Activated CD4-positive, alpha-beta T cell treated with anti-CD3 and anti-CD28 coated beads, Interleukin-2, amount 10 ng/mL, durations not matched to agents 24 days and 14 days (primary cell): ENCODE measurements around the gene ART3. TPM values are rescaled to one million over a fixed set of nuclear protein-coding genes. Genes with fewer than 3 reads are reported as not detected.

Experiments used
- DNase-seq: peaks from one replicate; pipeline ENCODE4 v3.0.0; 2022
- H3K27ac Mint-ChIP-seq: one replicate; pipeline ENCODE4 v1.8.0; 2022; ENCODE audit warnings: mild to moderate bottlenecking, mixed read lengths
- H3K27me3 Mint-ChIP-seq: one replicate; pipeline ENCODE4 v1.8.0; 2022; ENCODE audit warnings: mixed read lengths
- H3K36me3 Mint-ChIP-seq: one replicate; pipeline ENCODE4 v1.8.0; 2022; ENCODE audit warnings: low read depth, mild to moderate bottlenecking, mixed read lengths
- H3K4me1 Mint-ChIP-seq: one replicate; pipeline ENCODE4 v1.8.0; 2021; ENCODE audit warnings: mixed read lengths
- H3K4me3 Mint-ChIP-seq: one replicate; pipeline ENCODE4 v1.8.0; 2022; ENCODE audit warnings: mild to moderate bottlenecking, moderate library complexity, mixed read lengths
- H3K9me3 Mint-ChIP-seq: one replicate; pipeline ENCODE4 v1.8.0; 2021; ENCODE audit warnings: mixed read lengths
- intact Hi-C: fragments of 100-400 bp; cut with micrococcal nuclease; formaldehyde crosslinking; loops from one replicate; pipeline ENCODE4 v1.15.1; 2023
- total RNA-seq: library from RNA; stranded (reverse); gene quantifications from 2 replicates; pipeline ENCODE4 v1.2.3, GENCODE V29; 2022

Gene ART3
- total RNA-seq, 1 donor from 2014 or later = not detected

DNA sequence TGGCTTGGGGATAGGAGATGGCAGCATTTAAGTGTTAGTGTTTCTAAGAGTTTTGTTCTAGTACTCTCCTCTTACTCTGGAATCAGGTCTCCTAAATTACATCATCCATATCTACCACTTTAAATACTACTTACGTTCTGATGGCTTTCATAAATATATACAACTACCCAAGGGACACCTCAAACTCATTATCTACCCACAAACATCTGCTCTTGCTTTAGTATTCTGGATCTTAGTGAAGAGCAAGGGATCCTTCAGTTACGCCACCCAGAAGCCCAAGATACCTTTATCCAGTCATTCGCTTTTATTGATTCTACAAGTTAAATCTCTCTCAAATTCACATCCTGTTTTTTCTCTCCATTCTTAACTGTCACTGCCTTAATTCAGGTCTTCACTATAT lies 66.7 kb downstream of the ART3 start:
- peaks cover 57% of the 10 kb centered on the region for H3K36me3 Mint-ChIP-seq
- H3K27ac Mint-ChIP-seq = no peak overlapping the region
- no peak for DNase-seq

DNA sequence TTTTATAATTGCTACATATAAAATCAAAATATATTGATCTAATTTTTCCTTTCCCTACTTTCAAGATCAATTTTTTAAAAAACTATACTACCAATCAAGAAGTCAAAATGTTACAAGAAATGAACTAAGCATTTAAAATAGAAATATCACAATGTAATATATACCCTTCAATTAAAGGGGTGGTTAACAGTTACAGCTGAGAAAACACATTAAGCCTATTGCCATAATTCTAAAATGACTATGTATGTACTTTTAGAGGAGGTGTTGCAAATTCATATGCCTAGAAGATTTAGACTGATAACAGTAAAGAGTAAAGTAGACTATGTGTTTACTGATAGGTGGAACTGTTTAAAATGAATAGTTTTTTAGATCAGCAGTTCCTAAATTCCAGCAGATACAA lies 70.0 kb downstream of the ART3 start:
- intact Hi-C loops = no loop called here
- Mint-ChIP-seq H3K4me3 (no peak overlapping the region), H3K4me1 (peaks cover 33% of the 10 kb centered on the region), H3K9me3 (no peaks in the 10 kb centered on the region), H3K27ac (no peak overlapping the region), H3K36me3 (peaks cover 41% of the 10 kb centered on the region), H3K27me3 (no peaks in the 10 kb centered on the region)
- no peak for DNase-seq

More for the DNA sequence above, 66.7 kb downstream of the ART3 start:
- H3K27me3 Mint-ChIP-seq = no peaks in the 10 kb centered on the region
- intact Hi-C loops = no loop called here
- peaks cover 19% of the 10 kb centered on the region for H3K4me1 Mint-ChIP-seq
- H3K4me3 Mint-ChIP-seq = no peak overlapping the region
- no peaks in the 10 kb centered on the region for H3K9me3 Mint-ChIP-seq

- H3K4me1 Mint-ChIP-seq = peaks cover 32% of the 10 kb centered on the region
- H3K9me3 Mint-ChIP-seq = no peaks in the 10 kb centered on the region
- peak; percentile 86 for DNase-seq
- peak overlapping the region; percentile 92 for H3K27ac Mint-ChIP-seq
- peak overlapping the region; percentile 95 for H3K4me3 Mint-ChIP-seq
- no peaks in the 10 kb centered on the region for H3K27me3 Mint-ChIP-seq
- intact Hi-C loops = loop anchor here (1.0 to 5.0 kb wide), 9 partner anchors 67 to 1010 kb away; partner anchors contain the start of genes CCNG2, CCNI, G3BP2 and RCHY1
- peaks cover 18% of the 10 kb centered on the region for H3K36me3 Mint-ChIP-seq
Measured at GRCh38 chr4:76147454-76148141, 73.1 kb downstream of the ART3 start.

- H3K4me3 Mint-ChIP-seq = peak within 1 kb of the TSS; percentile 95
- intact Hi-C loops = loop anchor here (1.0 to 5.0 kb wide), 9 partner anchors 66 to 1009 kb away; partner anchors contain the start of genes CCNG2, CCNI, G3BP2 and RCHY1
Measured at GRCh38 chr4:76148142-76148865, 73.8 kb downstream of the ART3 start, which contains the start of gene NUP54. Gene NUP54, minus strand, starts transcription at chr4:76148397. Its CDS starts 23 bp downstream, at chr4:76148374.

GRCh38 chr4:76153356-76153755 lies 78.8 kb downstream of the ART3 start:
- Mint-ChIP-seq H3K27ac (no peak overlapping the region), H3K27me3 (peaks cover 1% of the 10 kb centered on the region), H3K4me1 (peaks cover 12% of the 10 kb centered on the region), H3K36me3 (peaks cover 6% of the 10 kb centered on the region), H3K4me3 (no peak overlapping the region), H3K9me3 (no peaks in the 10 kb centered on the region)
- DNase-seq = no peak
- intact Hi-C loops = no loop called here

More at GRCh38 chr4:76148142-76148865, 73.8 kb downstream of the ART3 start, which contains the start of gene NUP54:
- peaks cover 1% of the 10 kb centered on the region for H3K27me3 Mint-ChIP-seq
- H3K9me3 Mint-ChIP-seq = no peaks in the 10 kb centered on the region
- peak; percentile 99 for DNase-seq
- peaks cover 13% of the 10 kb centered on the region for H3K36me3 Mint-ChIP-seq
- H3K27ac Mint-ChIP-seq = peak within 1 kb of the TSS; percentile 92
- peaks cover 29% of the 10 kb centered on the region for H3K4me1 Mint-ChIP-seq

- Mint-ChIP-seq H3K4me1 (peaks cover 2% of the 10 kb centered on the region), H3K9me3 (no peaks in the 10 kb centered on the region), H3K27me3 (peaks cover 1% of the 10 kb centered on the region), H3K4me3 (no peak overlapping the region), H3K27ac (no peak overlapping the region), H3K36me3 (peaks cover 3% of the 10 kb centered on the region)
- DNase-seq = no peak
- intact Hi-C loops = no loop called here
Measured at GRCh38 chr4:76155979-76156378, 81.5 kb downstream of the ART3 start.

- intact Hi-C loops = no loop called here
- H3K4me3 Mint-ChIP-seq = no peak overlapping the region
- peaks cover 2% of the 10 kb centered on the region for H3K4me1 Mint-ChIP-seq
- H3K36me3 Mint-ChIP-seq = peaks cover 3% of the 10 kb centered on the region
- DNase-seq = no peak
- H3K27me3 Mint-ChIP-seq = peaks cover 1% of the 10 kb centered on the region
- no peak overlapping the region for H3K27ac Mint-ChIP-seq
- H3K9me3 Mint-ChIP-seq = no peaks in the 10 kb centered on the region
Measured at GRCh38 chr4:76156635-76157034, 82.1 kb downstream of the ART3 start.

GRCh38 chr4:76160355-76160754 lies 85.8 kb downstream of the ART3 start:
- intact Hi-C loops = no loop called here
- H3K36me3 Mint-ChIP-seq = no peaks in the 10 kb centered on the region
- no peak overlapping the region for H3K27ac Mint-ChIP-seq
- H3K27me3 Mint-ChIP-seq = no peaks in the 10 kb centered on the region
- DNase-seq = no peak
- H3K4me1 Mint-ChIP-seq = peaks cover 2% of the 10 kb centered on the region
- no peak overlapping the region for H3K4me3 Mint-ChIP-seq
- no peaks in the 10 kb centered on the region for H3K9me3 Mint-ChIP-seq

Other genes with a start within 250 kb of the ART3 start
- 0.23 TPM in 1 of 2 replicates, not detected in the other for gene PPEF2, start 172.3 kb upstream of the ART3 start, total RNA-seq
- 31.9 and 35.6 TPM in 2 replicates for gene NAAA, start 133.7 kb upstream of the ART3 start, total RNA-seq
- 64.6 and 64.9 TPM in 2 replicates for gene SDAD1, start 83.8 kb upstream of the ART3 start, total RNA-seq
- gene CXCL9, start 67.2 kb upstream of the ART3 start, total RNA-seq = 0.14 TPM in 1 of 2 replicates, not detected in the other
- 3.4 and 4.3 TPM in 2 replicates for gene CXCL10, start 51.2 kb upstream of the ART3 start, total RNA-seq
- gene CXCL11, start 38.6 kb upstream of the ART3 start, total RNA-seq = 0.54 TPM in 1 of 2 replicates, not detected in the other
- 72.6 and 75.1 TPM in 2 replicates for gene NUP54, start 73.7 kb downstream of the ART3 start, total RNA-seq
- 1.5 and 1.7 TPM in 2 replicates for gene SCARB2, start 139.1 kb downstream of the ART3 start, total RNA-seq
- gene FAM47E, start 177.0 kb downstream of the ART3 start, total RNA-seq = not detected in 2 replicates
- 0.14 and 0.35 TPM in 2 replicates for gene STBD1, start 232.0 kb downstream of the ART3 start, total RNA-seq